ENCODE data around the gene SEMA4C.

SEMA4C gene, protein sequence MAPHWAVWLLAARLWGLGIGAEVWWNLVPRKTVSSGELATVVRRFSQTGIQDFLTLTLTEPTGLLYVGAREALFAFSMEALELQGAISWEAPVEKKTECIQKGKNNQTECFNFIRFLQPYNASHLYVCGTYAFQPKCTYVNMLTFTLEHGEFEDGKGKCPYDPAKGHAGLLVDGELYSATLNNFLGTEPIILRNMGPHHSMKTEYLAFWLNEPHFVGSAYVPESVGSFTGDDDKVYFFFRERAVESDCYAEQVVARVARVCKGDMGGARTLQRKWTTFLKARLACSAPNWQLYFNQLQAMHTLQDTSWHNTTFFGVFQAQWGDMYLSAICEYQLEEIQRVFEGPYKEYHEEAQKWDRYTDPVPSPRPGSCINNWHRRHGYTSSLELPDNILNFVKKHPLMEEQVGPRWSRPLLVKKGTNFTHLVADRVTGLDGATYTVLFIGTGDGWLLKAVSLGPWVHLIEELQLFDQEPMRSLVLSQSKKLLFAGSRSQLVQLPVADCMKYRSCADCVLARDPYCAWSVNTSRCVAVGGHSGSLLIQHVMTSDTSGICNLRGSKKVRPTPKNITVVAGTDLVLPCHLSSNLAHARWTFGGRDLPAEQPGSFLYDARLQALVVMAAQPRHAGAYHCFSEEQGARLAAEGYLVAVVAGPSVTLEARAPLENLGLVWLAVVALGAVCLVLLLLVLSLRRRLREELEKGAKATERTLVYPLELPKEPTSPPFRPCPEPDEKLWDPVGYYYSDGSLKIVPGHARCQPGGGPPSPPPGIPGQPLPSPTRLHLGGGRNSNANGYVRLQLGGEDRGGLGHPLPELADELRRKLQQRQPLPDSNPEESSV

DNA sequence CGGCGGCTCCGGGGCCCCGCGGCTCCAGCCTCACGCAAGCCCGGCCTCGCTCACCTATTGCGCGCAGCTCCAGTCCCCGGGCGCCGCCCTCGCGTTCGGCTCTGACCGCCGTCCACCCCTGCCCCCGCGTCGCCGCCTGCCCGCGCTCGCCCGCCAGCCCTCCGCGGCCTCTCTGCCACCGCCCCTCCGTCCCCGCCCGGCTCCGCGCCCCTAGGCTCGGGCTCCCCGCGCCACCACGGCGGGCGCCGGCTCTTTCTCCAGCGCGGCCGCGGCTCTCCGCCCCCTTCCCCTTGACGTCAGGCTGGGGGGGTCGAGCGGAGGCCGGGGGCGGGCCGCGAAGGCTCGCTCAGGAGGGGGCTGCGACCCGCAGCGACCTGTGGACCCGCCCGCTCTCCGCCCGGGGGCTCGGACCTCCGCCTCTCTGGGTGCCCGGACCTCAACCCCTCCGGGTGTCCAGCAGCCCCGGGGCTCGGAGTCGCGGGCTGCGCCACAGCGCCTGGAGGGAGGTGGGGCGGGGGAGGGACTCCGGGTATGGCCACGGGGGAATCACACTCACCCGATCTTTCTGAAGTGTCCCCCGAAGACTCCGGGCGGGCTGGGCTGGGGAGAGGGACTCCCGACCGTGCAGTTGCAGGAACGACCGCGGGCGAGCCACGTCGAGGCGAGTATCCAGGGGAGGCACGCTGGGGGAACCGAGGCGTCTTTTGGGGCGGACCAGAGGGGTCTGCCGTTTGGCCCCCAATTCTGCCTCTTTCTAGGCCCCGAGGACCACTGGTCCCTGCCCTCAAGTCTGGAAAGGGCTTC is at the start of gene SEMA4C:
Gene SEMA4C, minus strand, starts transcription at position 259 of the 804 bp plus-strand sequence. CDS start 2,194 bp downstream, outside the sequence.
- peak; percentile 81 for DNase-seq

DNA sequence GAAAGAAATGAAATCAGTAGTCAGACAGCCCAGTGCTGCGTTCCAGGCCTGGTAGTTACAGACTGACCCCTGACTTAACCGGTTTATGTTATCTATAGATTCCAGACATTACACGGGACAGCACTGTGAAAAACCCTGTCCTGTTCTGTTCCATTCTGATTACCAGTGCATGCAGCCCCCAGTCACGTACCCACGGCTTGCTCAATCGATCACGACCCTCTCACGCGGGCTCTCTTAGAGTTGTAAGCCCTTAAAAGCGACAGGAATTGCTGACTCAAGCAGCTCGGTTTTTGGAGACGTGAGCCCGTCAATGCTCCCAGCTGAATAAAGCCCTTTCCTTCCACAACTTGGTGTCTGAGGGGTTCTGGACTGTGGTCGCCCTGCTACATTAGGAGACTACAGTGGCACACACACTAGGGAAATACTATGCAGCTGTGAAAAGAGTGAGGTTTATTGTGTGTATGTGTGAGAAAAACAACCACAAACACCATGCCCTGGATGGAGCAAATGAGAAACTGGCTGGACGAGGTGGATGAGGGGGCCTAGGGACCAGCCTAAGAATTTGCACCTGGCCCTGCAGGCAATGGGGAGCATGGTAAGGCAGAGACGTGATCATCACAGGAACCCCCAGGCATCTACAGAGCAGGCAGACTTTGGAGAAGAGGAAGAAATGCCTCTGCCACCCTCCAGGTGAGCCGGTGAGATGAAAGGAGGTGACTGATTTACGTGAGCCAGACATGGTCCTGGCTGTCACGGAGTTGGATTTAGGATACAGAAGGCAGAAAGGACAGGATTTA is 49.1 kb upstream of the SEMA4C start:
- DNase-seq, result no peak

DNA sequence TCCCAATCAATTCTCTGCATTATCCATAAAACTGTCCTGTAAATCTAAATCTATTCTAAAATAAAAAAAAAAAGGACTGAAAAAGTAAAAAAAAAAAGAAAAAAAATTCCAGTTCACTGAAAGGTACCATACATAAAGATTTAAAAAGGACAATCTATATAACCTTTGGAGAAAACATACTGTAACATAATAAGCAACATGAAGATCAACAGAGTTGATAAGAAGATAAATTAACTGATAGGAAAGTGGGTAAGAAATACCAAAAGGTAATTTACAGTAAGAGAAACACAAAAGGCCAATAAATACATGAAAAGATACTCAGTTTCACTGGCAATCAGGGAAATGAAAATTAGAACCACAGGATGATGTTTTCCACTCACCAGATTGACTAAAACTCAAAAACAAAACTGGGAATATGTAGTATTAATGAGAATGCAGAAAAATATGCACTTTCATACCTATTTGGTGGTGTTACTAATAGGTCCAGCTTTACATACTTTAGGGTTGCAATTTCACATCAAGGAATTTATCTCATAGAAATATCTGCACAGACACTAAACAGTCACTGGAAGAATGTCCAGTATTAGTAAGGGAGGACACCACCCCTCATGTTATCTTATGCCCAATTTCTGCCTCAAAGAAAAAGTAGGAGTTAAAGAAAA is 48.3 kb upstream of the SEMA4C start:
- no peak for DNase-seq

DNA sequence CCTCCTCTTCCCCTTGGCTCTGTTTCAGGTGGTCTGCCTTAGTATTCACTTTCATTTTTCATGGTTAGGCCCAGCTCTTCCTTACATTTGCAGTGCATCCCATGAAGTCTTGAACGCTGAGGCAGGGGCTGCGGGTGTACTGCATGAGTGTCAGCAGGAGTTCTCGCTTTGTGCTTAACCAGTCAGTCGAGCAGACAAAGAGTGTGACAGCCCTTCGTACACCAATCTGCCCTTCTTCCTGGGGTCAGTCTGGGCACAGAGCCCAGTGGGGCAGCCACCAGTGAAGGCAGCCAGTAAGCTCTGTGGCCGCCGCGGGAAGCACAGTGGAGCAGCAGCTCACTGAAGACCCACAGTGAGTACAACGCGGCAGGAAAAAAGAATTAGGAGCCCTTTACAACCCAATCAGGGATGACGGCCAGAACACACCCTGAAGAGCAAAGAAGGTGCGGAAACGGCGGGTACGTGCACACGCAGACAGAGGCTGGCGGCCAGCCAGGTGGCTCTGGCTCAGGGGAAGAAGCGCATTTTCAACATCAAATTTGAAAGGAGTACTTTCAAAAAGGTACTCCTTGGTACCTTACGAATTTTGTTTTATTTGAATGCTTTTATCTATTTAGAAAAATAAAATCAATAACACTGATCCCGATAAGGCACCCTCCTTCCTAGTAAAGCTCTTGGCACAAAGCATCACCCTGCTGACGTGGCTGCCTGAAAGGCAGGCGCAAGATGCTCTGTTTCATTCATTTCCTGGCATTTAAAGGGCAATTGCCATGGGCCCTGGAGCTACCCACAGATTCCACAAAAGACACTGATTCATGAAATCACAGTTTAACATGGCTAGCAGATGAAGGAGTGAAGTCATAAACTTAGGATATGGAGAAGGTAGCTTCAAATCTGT is 47.0 kb upstream of the SEMA4C start:
- DNase-seq, result no peak

DNA sequence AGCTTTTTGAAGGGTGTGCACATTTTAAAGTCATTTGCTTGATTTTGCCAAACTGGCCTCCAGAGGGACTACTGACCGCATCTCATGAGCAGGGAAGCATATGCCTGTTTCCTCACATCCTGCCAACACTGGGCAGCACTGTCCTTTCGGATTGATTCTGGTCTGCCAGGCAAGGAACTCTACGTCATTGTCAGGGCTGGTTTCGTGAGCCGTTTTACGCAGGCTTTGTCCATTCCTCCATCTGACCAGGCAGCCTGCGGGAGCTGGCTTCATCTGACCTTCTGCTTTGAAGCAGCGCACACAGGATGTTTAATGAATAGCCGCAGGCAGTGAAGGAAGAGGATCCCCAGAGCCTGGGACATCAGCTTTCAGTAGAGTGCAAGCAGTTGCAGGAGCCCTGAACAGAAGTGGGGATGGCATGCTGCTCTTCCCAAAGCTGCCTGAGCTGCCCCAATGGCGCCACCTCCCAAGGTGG is 46.3 kb upstream of the SEMA4C start:
- no peak for DNase-seq

DNA sequence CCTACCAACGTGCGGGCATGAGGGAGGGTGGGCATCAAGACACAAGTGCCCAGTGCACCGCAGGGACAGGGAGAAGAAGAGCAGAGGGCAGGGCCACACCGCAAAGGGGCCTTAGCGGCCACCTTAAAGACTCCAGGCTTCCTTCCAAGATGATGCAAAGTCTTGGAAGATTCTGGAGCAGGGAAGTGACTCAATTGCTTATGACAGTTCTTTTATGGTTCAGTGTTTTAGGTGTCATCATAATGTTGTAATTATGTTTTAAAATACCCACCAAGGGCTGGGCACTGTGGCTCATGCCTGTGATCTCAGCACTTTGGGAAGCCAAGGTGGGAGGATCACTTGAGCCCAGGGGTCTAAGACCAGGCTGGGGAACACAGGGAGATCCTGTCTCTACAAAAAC is 44.5 kb upstream of the SEMA4C start:
- no peak for DNase-seq

DNA sequence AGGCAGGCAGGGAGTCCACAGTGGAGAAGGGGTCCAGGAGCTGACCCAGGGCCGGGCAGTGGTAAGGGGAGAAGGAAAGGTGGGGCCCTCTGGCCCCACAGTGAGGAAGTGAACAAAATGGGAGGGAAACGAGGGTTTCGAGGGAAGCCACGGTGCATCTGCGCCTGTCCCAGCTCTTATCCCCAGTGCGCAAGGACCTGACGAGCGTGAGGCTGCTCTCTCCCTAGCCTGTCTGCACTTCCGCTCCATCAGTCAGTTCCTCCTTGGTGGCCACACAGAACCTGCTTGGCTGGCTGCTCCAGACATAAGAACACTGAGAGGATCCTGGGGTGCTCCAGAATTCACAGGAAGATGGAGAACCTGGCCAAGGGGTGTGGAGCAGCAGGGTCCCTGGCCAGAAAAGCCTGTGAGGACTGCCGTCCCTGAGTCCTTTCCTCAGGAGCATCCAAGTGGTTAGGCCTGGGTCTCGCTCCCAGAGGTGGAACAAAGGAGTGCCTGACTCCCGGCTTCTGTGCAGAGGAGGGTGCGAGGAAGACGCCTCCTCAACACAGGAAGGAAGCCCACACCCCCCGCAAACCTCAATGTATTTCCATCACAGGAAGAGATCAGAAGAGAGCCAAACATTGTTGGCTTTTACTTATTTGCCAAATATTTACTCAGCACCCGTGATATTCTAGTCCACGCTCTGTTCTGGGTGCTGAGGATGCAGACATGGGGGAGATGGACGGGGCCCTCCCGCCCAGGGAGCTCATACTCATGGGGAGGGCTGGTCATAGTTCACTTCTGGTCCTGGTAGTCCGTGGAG is 43.7 kb upstream of the SEMA4C start:
- peak; percentile 54 for DNase-seq

DNA sequence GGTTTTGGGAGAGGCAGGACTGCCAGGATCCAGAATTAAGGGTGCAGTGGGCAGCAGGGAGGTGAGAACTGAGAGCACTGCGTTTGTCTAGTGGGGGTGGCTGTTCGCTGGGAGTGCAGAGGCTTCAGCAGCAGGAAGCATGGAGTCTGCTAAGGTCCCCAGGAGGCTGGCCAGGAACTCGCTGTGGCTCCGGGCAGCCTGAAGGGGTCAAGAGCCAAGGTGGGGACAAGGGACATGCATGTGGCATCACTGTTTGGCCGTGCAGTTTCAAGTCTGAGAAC is 43.2 kb upstream of the SEMA4C start:
- no peak for DNase-seq

DNA sequence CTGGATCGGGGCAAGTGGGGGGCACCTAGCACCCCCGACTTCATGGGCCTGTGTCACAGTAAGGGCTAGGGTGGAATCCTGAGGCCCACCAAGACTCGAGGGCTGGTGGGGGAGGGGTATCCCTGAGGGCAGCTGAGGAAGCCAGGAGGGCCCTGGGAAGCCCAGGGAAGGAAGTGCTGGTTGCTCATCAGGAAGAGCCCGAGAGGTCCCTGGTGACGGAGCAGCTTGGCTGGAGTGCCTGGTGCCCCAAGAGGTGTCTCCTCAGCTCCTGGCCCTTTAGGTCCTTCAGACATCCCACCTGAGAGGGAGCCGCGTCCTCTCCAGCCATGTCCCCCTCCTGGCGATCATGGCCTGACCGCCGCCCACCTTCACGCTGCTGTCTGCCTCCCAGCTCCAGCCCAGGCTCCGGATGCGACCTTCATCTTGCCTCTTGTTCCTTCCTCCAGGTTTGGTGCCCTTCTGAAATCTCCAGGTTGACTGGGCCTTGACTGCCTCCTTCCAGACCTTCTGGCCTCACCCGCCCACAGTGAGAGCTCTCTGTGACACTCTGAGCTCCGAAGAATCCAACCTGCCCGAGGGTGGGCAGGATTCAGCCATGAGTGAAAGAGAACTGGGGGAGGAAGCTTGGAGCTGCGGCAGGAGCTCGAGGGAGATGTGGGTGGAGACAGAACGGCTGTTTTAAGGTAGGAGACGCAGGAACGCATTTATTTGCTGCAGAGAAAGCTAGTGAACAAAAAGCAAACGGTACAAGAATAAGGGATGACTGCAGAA is 42.7 kb upstream of the SEMA4C start:
- DNase-seq, result no peak

DNA sequence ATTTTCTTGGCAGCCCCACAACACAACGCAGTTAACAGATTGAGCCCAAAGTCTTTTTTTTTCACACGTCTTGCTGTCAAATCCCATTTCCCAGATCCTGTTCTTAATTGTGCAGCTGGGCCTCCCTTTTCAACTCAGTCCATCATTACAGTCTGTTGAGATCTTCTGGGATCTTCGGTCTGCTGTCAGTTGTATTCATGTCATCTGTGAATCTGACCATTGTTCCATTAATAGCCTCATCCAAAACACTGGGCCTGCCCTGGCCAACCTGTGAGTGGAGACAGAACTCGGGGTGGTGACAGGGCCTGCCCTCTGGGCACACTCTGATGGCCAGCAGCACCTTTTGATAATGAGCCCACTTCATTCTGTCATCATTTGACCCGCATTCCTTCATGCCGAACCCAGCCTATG is 39.7 kb upstream of the SEMA4C start:
- DNase-seq, result no peak

DNA sequence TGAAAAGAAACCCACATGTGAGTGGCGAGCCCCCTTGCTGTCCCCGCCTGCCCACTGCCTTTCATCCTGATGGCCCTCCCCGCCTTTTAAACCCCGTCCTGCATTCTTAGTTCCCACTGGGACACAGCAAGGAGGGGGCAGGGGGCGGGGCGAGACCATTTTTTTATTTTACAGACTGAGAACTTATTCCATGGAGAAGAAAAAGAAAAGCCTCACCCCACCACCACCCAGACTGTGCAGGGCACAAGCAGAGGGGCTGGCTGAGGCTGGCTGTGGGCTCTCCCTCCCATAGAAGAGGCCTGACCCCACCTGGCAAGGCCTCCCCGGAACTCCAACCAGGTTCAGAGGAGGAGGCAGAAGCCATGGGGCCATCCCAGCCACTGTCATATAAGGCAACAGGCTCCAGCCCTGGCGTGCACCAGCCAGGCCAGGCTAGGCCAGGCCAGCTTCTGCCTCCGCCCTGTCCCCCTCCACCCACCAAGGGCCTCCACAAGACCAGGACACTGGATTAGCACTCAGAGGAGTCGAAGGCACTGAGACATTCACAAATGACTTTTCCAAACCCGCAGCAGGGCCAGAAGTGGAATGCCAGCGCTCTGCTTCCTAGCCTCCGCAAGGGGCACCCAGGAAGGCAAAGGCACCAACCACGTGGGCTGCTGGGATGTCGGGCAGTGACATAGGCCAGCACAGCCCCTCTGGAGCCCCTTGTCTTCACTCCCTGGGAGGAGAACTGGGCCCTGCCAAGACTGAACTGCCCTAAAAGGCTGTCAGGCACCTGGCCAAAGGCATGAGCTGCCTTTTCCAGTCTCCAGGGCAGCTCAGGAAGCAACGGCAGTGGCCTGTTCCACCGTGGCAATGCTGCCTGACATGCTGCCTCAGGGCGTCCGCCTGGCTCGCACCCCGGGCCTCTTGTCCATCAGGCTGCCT is 37.5 kb upstream of the SEMA4C start:
- no peak for DNase-seq

DNA sequence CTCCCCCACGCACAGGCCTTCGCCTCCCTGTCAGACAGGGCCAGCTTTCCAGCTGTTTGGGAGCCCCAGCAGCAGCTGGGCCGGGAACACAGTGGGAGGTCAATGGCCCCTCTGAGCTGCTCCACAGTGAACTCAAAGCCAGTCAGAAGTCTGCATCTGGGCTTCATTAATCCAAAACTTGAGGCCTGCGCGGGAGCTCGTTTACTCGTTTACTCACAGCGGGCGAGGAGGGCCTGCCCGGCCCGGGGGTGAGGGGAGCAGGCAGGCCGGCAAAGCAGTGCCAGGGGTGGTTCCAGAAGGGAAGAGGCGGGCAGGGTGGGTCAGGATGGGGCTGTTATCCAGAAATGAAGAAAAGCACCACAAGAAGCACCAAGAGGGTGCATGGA is 36.8 kb upstream of the SEMA4C start:
- no peak for DNase-seq

DNA sequence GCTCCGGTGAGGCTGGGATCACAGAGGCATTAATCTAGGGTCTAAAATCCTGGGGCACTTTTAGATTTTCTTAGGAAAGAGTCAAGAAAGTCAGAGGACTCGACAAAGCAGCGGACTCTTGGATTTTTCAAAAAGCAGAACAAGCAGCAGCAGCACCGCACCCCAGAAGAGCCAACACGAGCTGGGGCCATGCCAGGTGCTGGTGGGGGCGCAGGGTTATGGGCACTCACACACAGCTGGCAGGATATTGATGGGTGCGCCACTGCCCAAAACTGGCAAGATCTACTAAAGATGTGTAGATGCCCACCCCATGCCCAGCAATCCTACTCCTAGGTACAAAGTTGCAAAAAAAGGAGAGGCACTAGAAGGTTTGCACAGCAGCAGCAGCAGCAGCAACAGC is 33.9 kb upstream of the SEMA4C start:
- DNase-seq, result no peak

DNA sequence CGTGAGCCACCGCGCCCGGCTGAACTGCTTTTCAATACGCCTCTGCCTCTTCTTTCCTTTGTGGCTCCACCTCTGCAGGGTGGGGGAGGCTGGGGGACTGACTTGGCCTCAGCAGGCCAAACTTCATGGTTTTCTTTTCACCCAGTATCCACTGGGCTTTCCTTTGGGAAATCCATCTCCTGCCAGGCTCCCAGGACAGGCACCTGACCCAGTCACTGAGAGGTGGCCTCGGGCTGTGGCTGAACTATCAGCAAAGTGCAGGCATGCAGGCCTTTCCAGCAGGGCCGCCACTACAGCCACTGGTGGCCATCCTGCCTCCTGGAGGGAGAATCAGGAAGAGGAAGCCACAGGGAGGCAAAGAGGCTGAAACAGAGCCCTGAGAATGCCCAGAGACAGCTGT is 33.4 kb upstream of the SEMA4C start:
- DNase-seq, result no peak

DNA sequence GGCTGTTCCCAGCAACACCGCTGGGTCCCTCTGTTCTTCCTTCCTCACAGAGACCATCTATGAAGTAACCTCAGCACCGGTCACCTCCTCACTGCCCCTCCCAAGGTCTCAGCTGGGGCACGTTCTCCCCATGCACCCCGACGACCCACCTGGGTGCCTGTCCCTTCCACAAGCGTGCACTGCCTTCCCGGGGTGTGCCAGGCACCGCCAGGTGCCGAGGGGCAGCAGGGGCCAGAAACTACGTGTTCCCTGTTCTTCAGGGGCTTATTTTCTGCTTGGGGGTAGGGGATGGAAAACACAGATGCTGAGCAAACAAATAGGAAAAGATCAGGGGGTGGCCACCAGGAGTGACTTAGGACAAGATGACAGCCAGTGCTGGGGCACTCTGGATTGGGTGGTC is 30.4 kb upstream of the SEMA4C start:
- DNase-seq, result no peak

DNA sequence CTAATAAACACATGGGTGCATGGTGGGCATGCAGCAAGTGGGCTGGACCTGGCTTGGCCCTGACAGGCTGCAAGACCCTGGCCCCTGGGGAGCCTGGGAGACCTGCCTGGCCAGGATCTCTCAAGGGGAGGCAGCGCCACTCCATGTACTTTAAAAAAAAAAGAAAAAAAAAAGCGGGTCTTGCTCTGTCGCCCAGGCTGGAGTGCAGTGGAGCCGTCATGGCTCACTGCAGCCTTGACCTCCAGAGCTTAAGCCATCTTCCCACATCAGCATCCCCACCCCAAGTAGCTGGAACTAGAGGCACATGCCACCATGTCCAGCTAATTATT is 29.5 kb upstream of the SEMA4C start:
- no peak for DNase-seq

DNA sequence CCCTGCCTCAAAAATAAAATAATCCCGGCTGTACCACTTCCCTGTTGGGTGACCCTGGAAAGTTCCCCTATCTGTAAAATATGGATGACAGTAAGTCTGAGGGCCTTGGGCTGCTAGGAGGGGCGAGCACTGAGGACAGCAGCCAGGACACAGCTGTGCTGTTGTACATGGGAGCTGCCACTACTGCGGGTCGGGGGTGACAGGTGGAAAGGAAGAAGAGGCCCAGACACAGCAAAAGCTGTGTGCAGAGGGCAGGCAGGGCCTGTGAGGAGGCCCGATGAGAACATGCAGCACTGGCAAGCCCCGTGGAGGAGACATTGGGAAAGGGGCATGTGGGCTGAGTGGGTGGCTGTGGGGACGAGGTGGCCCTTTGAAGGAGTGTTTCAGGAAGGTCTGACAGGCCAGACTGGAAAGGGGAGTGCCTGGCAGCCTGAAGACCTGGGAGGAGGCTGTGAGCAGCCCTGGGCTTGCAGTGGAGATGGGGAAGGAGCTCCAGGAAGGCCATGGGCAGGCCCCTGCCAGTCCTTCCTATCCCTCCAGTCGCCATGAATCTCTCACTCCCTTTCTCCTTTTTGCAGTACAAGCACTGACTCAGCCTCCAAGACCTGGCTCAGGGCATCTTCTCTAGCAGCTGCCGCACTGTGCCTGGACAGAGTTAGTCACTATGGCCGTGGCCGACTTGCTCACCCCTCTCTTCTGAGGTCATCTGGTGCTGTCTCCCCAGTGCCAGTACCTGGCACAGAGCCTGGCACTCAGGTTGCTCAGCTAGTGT is 28.9 kb upstream of the SEMA4C start:
- no peak for DNase-seq

DNA sequence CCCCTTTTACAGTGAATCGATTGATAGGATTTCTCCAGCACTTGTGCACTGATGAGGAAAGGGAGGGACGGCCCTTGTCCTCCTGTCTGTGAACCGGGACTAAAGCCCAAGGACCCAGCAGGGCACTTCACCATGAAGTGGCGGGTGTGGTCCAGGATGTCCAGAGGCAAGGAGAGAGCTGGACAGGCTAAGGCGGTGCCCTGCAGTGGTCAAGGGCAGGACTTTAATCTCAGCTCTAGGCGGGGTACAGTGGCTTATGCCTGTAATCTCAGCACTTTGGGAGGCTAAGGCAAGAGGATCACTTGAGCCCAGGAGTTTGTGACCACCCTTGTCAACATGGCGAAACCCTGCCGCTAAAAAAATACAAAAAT is 28.2 kb upstream of the SEMA4C start:
- DNase-seq, result no peak

All from activated T-cell treated with anti-CD3 and anti-CD28 coated beads, Interleukin-2, amount 50 U/mL, for 1 hour (primary cell).